CD4-positive, alpha-beta T cell (primary cell): ENCODE results near the gene AP5M1. TPM values are rescaled to one million over a fixed set of nuclear protein-coding genes. Genes with fewer than 3 reads are reported as not detected.
A peak's percentile ranks its signal among the peaks of the same experiment; 100 is the strongest.

Source experiments
- ATAC-seq: fragments of 200-7000 bp; cut with Tn5 transposase; one replicate; pipeline ENCODE4 v1.10.0; 2022; ENCODE audit warnings: mild to moderate bottlenecking; ENCODE audit not compliant: poor library complexity
- CTCF ChIA-PET: fragments of 350-600 bp; sonication (Branson Sonifier 250); formaldehyde crosslinking; loops from one replicate; lab custom pipeline; 2021; ENCODE audit warnings: antibody characterized with exemption, inconsistent platforms; lab: Charles Lee
- POLR2A ChIA-PET: fragments of 350-600 bp; sonication (Branson Sonifier 250); formaldehyde crosslinking; loops from one replicate; lab custom pipeline; 2021; ENCODE audit warnings: antibody characterized with exemption, inconsistent platforms; lab: Charles Lee
- DNase-seq, 14 experiments: peaks; one replicate each; pipeline ENCODE4 v3.0.0-alpha.2; 2013 to 2020; ENCODE audit warnings: mixed read lengths in 2 of 14
- H3K27ac ChIP-seq, 2 donors: one replicate each; pipeline versions ENCODE4 v1.5.1 to v1.7.0; 2013; ENCODE audit warnings: low read length in 2 of 2, low read depth in 1 of 2, mild to moderate bottlenecking in 1 of 2
- H3K27me3 ChIP-seq, 2 experiments: 1 replicate in 1 of 2; 2 replicates in 1 of 2; pipeline versions ENCODE4 v1.6.1 to v1.7.0; 2013; ENCODE audit warnings: low read length in 2 of 2, control low read depth in 1 of 2, mild to moderate bottlenecking in 1 of 2, moderate library complexity in 1 of 2; ENCODE audit not compliant: insufficient read depth in 2 of 2, control insufficient read depth in 1 of 2
- H3K36me3 ChIP-seq: one replicate; pipeline ENCODE4 v1.6.1; 2013; ENCODE audit warnings: low read length, control low read depth; ENCODE audit not compliant: insufficient read depth
- H3K4me1 ChIP-seq: one replicate; pipeline ENCODE4 v1.6.1; 2013; ENCODE audit warnings: low read length, control low read depth; ENCODE audit not compliant: insufficient read depth
- H3K4me3 ChIP-seq: one replicate; pipeline ENCODE4 v1.5.1; 2013; ENCODE audit warnings: mild to moderate bottlenecking, low read length, moderate library complexity
- H3K9me3 ChIP-seq, 2 experiments: 1 replicate in 1 of 2; 2 replicates in 1 of 2; pipeline versions ENCODE4 v1.6.1 to v1.7.0; 2013; ENCODE audit warnings: low read length in 2 of 2, mild to moderate bottlenecking in 2 of 2, control low read depth in 1 of 2, moderate library complexity in 1 of 2; ENCODE audit not compliant: control insufficient read depth in 1 of 2, insufficient read depth in 1 of 2
- H3K27ac Mint-ChIP-seq: one replicate; pipeline ENCODE4 v1.8.0; 2020; ENCODE audit warnings: mixed read lengths
- H3K27me3 Mint-ChIP-seq: one replicate; pipeline ENCODE4 v1.8.0; 2021; ENCODE audit warnings: mixed read lengths
- H3K36me3 Mint-ChIP-seq: one replicate; pipeline ENCODE4 v1.8.0; 2021; ENCODE audit warnings: low read depth, mixed read lengths
- H3K4me1 Mint-ChIP-seq: one replicate; pipeline ENCODE4 v1.8.0; 2021; ENCODE audit warnings: low read depth, mixed read lengths
- H3K4me3 Mint-ChIP-seq: one replicate; pipeline ENCODE4 v1.8.0; 2020; ENCODE audit warnings: mild to moderate bottlenecking, mixed read lengths
- H3K9me3 Mint-ChIP-seq: one replicate; pipeline ENCODE4 v1.8.0; 2020; ENCODE audit warnings: mixed read lengths
- CTCF ChIP-seq: fragments of 200-600 bp; IDR thresholded peaks from one replicate; pipeline ENCODE4 v1.8.0; 2022; ENCODE audit warnings: antibody characterized with exemption, mild to moderate bottlenecking
- intact Hi-C, 2 experiments: fragments of 100-400 bp; cut with DNase I in 1 of 2; cut with micrococcal nuclease in 1 of 2; formaldehyde crosslinking; loops; one replicate each; pipeline versions ENCODE4 v1.15.1 to v1.9.0; 2023 to 2025; cut with DNase I, micrococcal nuclease
- total RNA-seq, 174 experiments: library from RNA in 2 of 174; stranded (reverse) in 2 of 174; gene quantifications; one replicate each; pipeline ENCODE4 v1.2.3 and lab custom pipeline; 2021 to 2026

AP5M1 gene
- total RNA-seq, 2 experiments from 2014 or later: 39.2 to 40.4 TPM

- no peaks in the 10 kb centered on the region for H3K9me3 ChIP-seq
- no peaks in the 10 kb centered on the region for H3K27me3 ChIP-seq
- POLR2A ChIA-PET: interaction anchor here (1.4 kb wide), 1 partner anchor 25 kb away, joined by 6 read pairs; the partner anchor contains the start of genes AP5M1 and EXOC5
- CTCF ChIA-PET: interaction anchor here (0.9 to 1.6 kb wide), 4 partner anchors 11 to 83 kb away, joined by 3 to 4 read pairs (median 4); no protein-coding TSS in a partner anchor
- Mint-ChIP-seq H3K4me3 (no peak overlapping the region), H3K9me3 (no peaks in the 10 kb centered on the region), H3K36me3 (peaks cover 25% of the 10 kb centered on the region), H3K4me1 (no peaks in the 10 kb centered on the region), H3K27ac (no peak overlapping the region), H3K27me3 (no peaks in the 10 kb centered on the region)
- no peaks in the 10 kb centered on the region for H3K4me1 ChIP-seq
- peaks cover 8% of the 10 kb centered on the region for H3K36me3 ChIP-seq
- ATAC-seq (no peak), DNase-seq (peak in 3 of 14 experiments; percentile 13 to 18 (median 15))
- no peak overlapping the region for H3K4me3 ChIP-seq
- TF ChIP-seq CTCF: peak; percentile 47
- no peak overlapping the region for H3K27ac ChIP-seq
- intact Hi-C loops: loop anchor here in 1 of 2 experiments (5.0 kb wide), 1 partner anchor 87 kb away; no protein-coding TSS in a partner anchor
These were observed 25.4 kb downstream of the AP5M1 start for GRCh38 chr14:57293866-57294837.

GRCh38 chr14:57295239-57295638, 26.5 kb downstream of the AP5M1 start:
- no peak overlapping the region for H3K27ac Mint-ChIP-seq
- ATAC-seq (no peak), DNase-seq (no peak)
- Histone ChIP-seq H3K36me3 (peaks cover 6% of the 10 kb centered on the region), H3K4me1 (no peaks in the 10 kb centered on the region), H3K27ac (no peak overlapping the region), H3K9me3 (no peaks in the 10 kb centered on the region), H3K4me3 (no peak overlapping the region), H3K27me3 (no peaks in the 10 kb centered on the region)
- H3K27me3 Mint-ChIP-seq: no peaks in the 10 kb centered on the region
- no peak for TF ChIP-seq CTCF
- intact Hi-C loops: no loop called here
- H3K4me1 Mint-ChIP-seq: no peaks in the 10 kb centered on the region
- no peaks in the 10 kb centered on the region for H3K9me3 Mint-ChIP-seq
- ChIA-PET POLR2A (no interaction called here), CTCF (interaction anchor here (0.9 to 1.6 kb wide), 3 partner anchors 9 to 84 kb away, joined by 3 to 4 read pairs (median 4); no protein-coding TSS in a partner anchor)
- H3K36me3 Mint-ChIP-seq: peaks cover 15% of the 10 kb centered on the region
- no peak overlapping the region for H3K4me3 Mint-ChIP-seq

GRCh38 chr14:57297852-57298251, 29.1 kb downstream of the AP5M1 start:
- intact Hi-C loops: no loop called here
- Histone ChIP-seq H3K4me1 (no peaks in the 10 kb centered on the region), H3K4me3 (no peak overlapping the region), H3K9me3 (no peaks in the 10 kb centered on the region), H3K36me3 (no peaks in the 10 kb centered on the region), H3K27ac (no peak overlapping the region), H3K27me3 (no peaks in the 10 kb centered on the region)
- ChIA-PET POLR2A (no interaction called here), CTCF (no interaction called here)
- Mint-ChIP-seq H3K4me1 (no peaks in the 10 kb centered on the region), H3K36me3 (no peaks in the 10 kb centered on the region), H3K4me3 (no peak overlapping the region), H3K27ac (no peak overlapping the region), H3K27me3 (no peaks in the 10 kb centered on the region), H3K9me3 (no peaks in the 10 kb centered on the region)
- ATAC-seq (no peak), DNase-seq (no peak)
- no peak for TF ChIP-seq CTCF
